Measurements from ENCODE around the gene COL23A1.

Gene COL23A1

GRCh38 chr5:178413988-178414387 is 176.2 kb downstream of the COL23A1 start:
- in situ Hi-C loops (cut with MboI; ENCODE audit: low sequenced_read_pairs): no loop called here

GRCh38 chr5:178411083-178411482 is 179.1 kb downstream of the COL23A1 start:
- in situ Hi-C loops (cut with MboI; ENCODE audit: low sequenced_read_pairs): no loop called here

GRCh38 chr5:178407646-178408045 is 182.5 kb downstream of the COL23A1 start:
- in situ Hi-C loops (cut with MboI; ENCODE audit: low sequenced_read_pairs): no loop called here

GRCh38 chr5:178404987-178405386 is 185.2 kb downstream of the COL23A1 start:
- in situ Hi-C loops (cut with MboI; ENCODE audit: low sequenced_read_pairs): no loop called here

GRCh38 chr5:178403956-178404600 is 186.1 kb downstream of the COL23A1 start:
- in situ Hi-C loops (cut with MboI; ENCODE audit: low sequenced_read_pairs): no loop called here

GRCh38 chr5:178403351-178403750 is 186.8 kb downstream of the COL23A1 start:
- in situ Hi-C loops (cut with MboI; ENCODE audit: low sequenced_read_pairs): no loop called here

GRCh38 chr5:178399701-178400095 is 190.5 kb downstream of the COL23A1 start:
- in situ Hi-C loops (cut with MboI; ENCODE audit: low sequenced_read_pairs): no loop called here

GRCh38 chr5:178398901-178399700 is 191.1 kb downstream of the COL23A1 start:
- in situ Hi-C loops (cut with MboI; ENCODE audit: low sequenced_read_pairs): no loop called here

- in situ Hi-C loops (cut with MboI; ENCODE audit: low sequenced_read_pairs): no loop called here
Observed at GRCh38 chr5:178396796-178397720, 193.1 kb downstream of the COL23A1 start.

- in situ Hi-C loops (cut with MboI; ENCODE audit: low sequenced_read_pairs): no loop called here
Observed at GRCh38 chr5:178394074-178394473, 196.1 kb downstream of the COL23A1 start.

GRCh38 chr5:178392931-178393394 is 197.2 kb downstream of the COL23A1 start:
- in situ Hi-C loops (cut with MboI; ENCODE audit: low sequenced_read_pairs): no loop called here

- in situ Hi-C loops (cut with MboI; ENCODE audit: low sequenced_read_pairs): no loop called here
Observed at GRCh38 chr5:178392386-178392785, 197.8 kb downstream of the COL23A1 start.

GRCh38 chr5:178391480-178391879 is 198.7 kb downstream of the COL23A1 start:
- in situ Hi-C loops (cut with MboI; ENCODE audit: low sequenced_read_pairs): no loop called here

- in situ Hi-C loops (cut with MboI; ENCODE audit: low sequenced_read_pairs): no loop called here
Observed at GRCh38 chr5:178389796-178390195, 200.4 kb downstream of the COL23A1 start.

- in situ Hi-C loops (cut with MboI; ENCODE audit: low sequenced_read_pairs): no loop called here
Observed at GRCh38 chr5:178389026-178389729, 201.0 kb downstream of the COL23A1 start.

- in situ Hi-C loops (cut with MboI; ENCODE audit: low sequenced_read_pairs): no loop called here
Observed at GRCh38 chr5:178388386-178389025, 201.7 kb downstream of the COL23A1 start.

- in situ Hi-C loops (cut with MboI; ENCODE audit: low sequenced_read_pairs): no loop called here
Observed at GRCh38 chr5:178387856-178388190, 202.4 kb downstream of the COL23A1 start.

GRCh38 chr5:178387061-178387855 is 202.9 kb downstream of the COL23A1 start:
- in situ Hi-C loops (cut with MboI; ENCODE audit: low sequenced_read_pairs): no loop called here

GRCh38 chr5:178386336-178386931 is 203.8 kb downstream of the COL23A1 start:
- in situ Hi-C loops (cut with MboI; ENCODE audit: low sequenced_read_pairs): no loop called here

Measured in HL-60/S4 treated with phorbol 12-myristate 13-acetate at 8.2 ng/mL for 4 days and 3 days (cell line).